ENCODE results near the gene AFAP1. TPM values are rescaled to one million over a fixed set of nuclear protein-coding genes. Genes with fewer than 3 reads are reported as not detected.

AFAP1 gene
- total and polyA plus RNA-seq, 2 donors (not counting 3 experiments of a cell fraction or from before 2014, with no cell fraction given) = 32.3 to 103 TPM

- H3K27me3 ChIP-seq (ENCODE audit: control insufficient read depth in 2 of 2, insufficient read depth in 2 of 2, low read length in 2 of 2) = no peaks in the 10 kb centered on the region
- no peak overlapping the region for H3K4me2 ChIP-seq (ENCODE audit: insufficient read depth, low read length)
- no peak for DNase-seq (ENCODE audit: low read depth, low spot score)
- H3K9me3 ChIP-seq (replicated peaks; ENCODE audit: control insufficient read depth, insufficient read depth, low read length) = no peaks in the 10 kb centered on the region
- no peaks in the 10 kb centered on the region for H3K9me1 ChIP-seq (replicated peaks; ENCODE audit: control insufficient read depth, extremely low read depth, insufficient read depth, low read length)
- POLR2A ChIA-PET = no interaction called here
- no peak overlapping the region for H3K27ac ChIP-seq (ENCODE audit: insufficient read depth, low read depth, low read length)
- H2AFZ ChIP-seq (ENCODE audit: low read depth, low read length) = no peak overlapping the region
- H3K4me1 ChIP-seq (ENCODE audit: control insufficient read depth, extremely low read depth, insufficient read depth, low read length) = no peaks in the 10 kb centered on the region
- CTCF ChIA-PET = interaction anchor here (1.2 to 2.8 kb wide), 6 partner anchors 11 to 35 kb away, joined by 3 to 36 read pairs (median 5); no protein-coding TSS in a partner anchor
- H3K9ac ChIP-seq (replicated peaks; ENCODE audit: extremely low read depth, insufficient read depth, low read length) = no peak overlapping the region
- no peak overlapping the region for H3K4me3 ChIP-seq (replicated peaks in 1 of 3; ENCODE audit: insufficient read depth in 1 of 3, low read depth in 1 of 3, low read length in 3 of 3)
- no peak for TF ChIP-seq MYC (IDR thresholded peaks at IDR 0.05; ENCODE audit: low read depth, low read length)
- TF ChIP-seq MAX (IDR thresholded peaks at IDR 0.05; ENCODE audit: insufficient read depth, insufficient read length) = no peak
- TF ChIP-seq JUN (IDR thresholded peaks at IDR 0.05; ENCODE audit: borderline replicate concordance, insufficient read depth, insufficient read length, low read depth) = no peak
- no peak for TF ChIP-seq POLR2AphosphoS5 (IDR thresholded peaks at IDR 0.05; ENCODE audit: insufficient read depth, low read depth, low read length)
- TF ChIP-seq POLR2A (IDR thresholded peaks at IDR 0.05; ENCODE audit: low read depth, low read length) = no peak
- TF ChIP-seq GATA2 (IDR thresholded peaks at IDR 0.05; ENCODE audit: insufficient read depth, insufficient read length, low read depth, low read length) = no peak
- TF ChIP-seq CTCF (IDR thresholded peaks at IDR 0.05; ENCODE audit: extremely low read depth in 1 of 2, insufficient read depth in 1 of 2, low read depth in 1 of 2, low read length in 2 of 2) = no peak
- TF ChIP-seq EZH2 (IDR thresholded peaks at IDR 0.05; ENCODE audit: borderline replicate concordance, low read depth, low read length, severe bottlenecking) = no peak
- no peak for FAIRE-seq
- no TSS peak for BruUV-seq (replicated peaks)
- peaks cover 48 to 78% of the 10 kb centered on the region in 2 experiments for H3K36me3 ChIP-seq (ENCODE audit: control insufficient read depth in 2 of 2, extremely low read depth in 1 of 2, insufficient read depth in 2 of 2, low read length in 2 of 2)
- H3K79me2 ChIP-seq (ENCODE audit: control insufficient read depth, insufficient read depth, low read length) = peaks cover 10% of the 10 kb centered on the region
- intact Hi-C loops (cut with micrococcal nuclease) (loop anchor here (1.0 kb wide), 2 partner anchors 33 to 218 kb away; no protein-coding TSS in a partner anchor), dilution Hi-C loops (cut with MboI; ENCODE audit: extremely low pct_ligation_motif_present, low sequenced_read_pairs) (no loop called here)
- no peaks in the 10 kb centered on the region for H4K20me1 ChIP-seq (replicated peaks; ENCODE audit: control insufficient read depth, extremely low read depth, insufficient read depth, low read length)
These were observed 170.1 kb downstream of the AFAP1 start for GRCh38 chr4:7769396-7770223.
